Pancreas (tissue), 10 donors: ENCODE results near the gene ASIC3. TPM values are rescaled to one million over a fixed set of nuclear protein-coding genes. Genes with fewer than 3 reads are reported as not detected.
A peak's percentile ranks its signal among the peaks of the same experiment; 100 is the strongest.

ENCODE experiments used
- ATAC-seq, 4 donors: fragments of 200-7000 bp; cut with Tn5 transposase; one replicate each; pipeline versions ENCODE4 v1.8.0 to v1.9.1; 2020; ENCODE audit warnings: mild to moderate bottlenecking in 4 of 4, moderate library complexity in 4 of 4
- DNase-seq, 6 donors: peaks; one replicate each; pipeline ENCODE4 v3.0.0-alpha.2; 2020
- FAIRE-seq: peaks from 2 replicates; lab custom pipeline; 2012; peaks lifted over from hg19 to GRCh38; lab: Jason Lieb, UNC
- H3K27ac ChIP-seq, 4 donors: fragments of 200-600 bp; sonication (generic); 1 replicate in 3 of 4; 2 replicates in 1 of 4; pipeline versions ENCODE4 v1.5.0 to v1.8.0; 2020
- H3K27me3 ChIP-seq, 4 donors: fragments of 200-600 bp; one replicate each; pipeline ENCODE4 v1.8.0; 2021
- H3K36me3 ChIP-seq, 3 donors: fragments of 200-600 bp; sonication (generic) in 1 of 3; one replicate each; pipeline versions ENCODE4 v1.5.0 to v1.8.0; 2020 to 2021
- H3K4me1 ChIP-seq, 3 donors: fragments of 200-600 bp; one replicate each; pipeline ENCODE4 v1.8.0; 2021
- H3K4me3 ChIP-seq, 4 donors: fragments of 200-600 bp; sonication (generic) in 2 of 4; one replicate each; pipeline versions ENCODE4 v1.5.0 to v1.8.0; 2020 to 2021
- H3K9me3 ChIP-seq, 4 donors: fragments of 200-600 bp; one replicate each; pipeline ENCODE4 v1.8.0; 2021
- CTCF ChIP-seq, 4 donors: fragments of 200-600 bp; sonication (generic) in 3 of 4; IDR thresholded peaks; one replicate each; pipeline versions ENCODE4 v1.5.0 to v1.8.0; 2021; ENCODE audit warnings: antibody characterized with exemption in 4 of 4
- WGBS, 2 donors: extraction: QIAGEN DNeasy Blood & Tissue Kit; methylation state at CpG; one replicate each; pipeline ENCODE4 v1.1.7; 2013; 5-methylcytosine and 5-hydroxymethylcytosine counted together
- intact Hi-C, 3 donors: fragments of 100-400 bp; cut with DNase I; formaldehyde crosslinking; loops; one replicate each; pipeline versions ENCODE4 v1.11.1 to v1.14.2; 2022
- polyA plus RNA-seq, 2 donors: library from polyadenylated mRNA; stranded (reverse); fragments of 200-250 nt; gene quantifications; one replicate each; pipeline ENCODE4 v1.2.3, GENCODE V29; 2013
- total RNA-seq, 6 donors: library from RNA; stranded (reverse); fragmentation: NEBNext Ultra II Directional in 4 of 6; extraction: Animal tissue kit (Norgen Biotek cat#: 25700) in 4 of 6; gene quantifications; one replicate each; pipeline versions ENCODE4 v1.2.1 to v1.2.4, GENCODE V29; 2021 to 2023
- donor health status: healthy with polysubstance abuse.
- donor health status: DM: no; HTN: no; CAD: no; lungs with moderate emphysema.
- donor health status: DM: no; HTN: no; CAD: no.
- donor health status: control.
- donor health status: control.
- donor health status: Bipolar disorder and iron deficiency.
- donor health status: DM: yes; HTN: yes; CAD: no.
- donor health status: DM: no; HTN: no; CAD: no.
- donor health status: DM: no; HTN: no; CAD: no.
- donor health status: DM: yes; HTN: yes; CAD: no.

ASIC3 gene
- total and polyA plus RNA-seq, 8 donors = 0.47 to 8.7 (median 0.83) TPM

DNA sequence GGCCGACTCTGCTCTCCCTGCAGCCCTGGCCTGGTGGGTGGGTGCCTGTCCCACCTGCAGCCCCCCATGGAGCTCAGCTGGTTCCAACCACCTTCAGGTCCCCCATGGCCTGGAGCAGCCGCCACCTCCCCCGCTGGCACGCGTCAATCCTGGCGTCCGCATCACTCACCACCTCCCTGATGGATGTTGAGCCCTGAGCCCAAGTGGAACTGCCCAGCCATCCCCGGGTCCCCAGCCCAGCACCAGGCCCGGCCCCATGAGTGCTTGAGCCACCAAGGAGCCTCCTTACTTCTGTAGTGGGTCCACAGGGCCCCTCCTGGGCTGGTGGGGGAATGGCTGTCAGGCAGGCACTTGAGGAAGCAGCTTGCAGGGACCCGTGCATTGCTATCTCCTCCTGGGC is 52.6 kb downstream of the ASIC3 start:
- DNase-seq (peak in 2 of 6 donors; percentile 51 to 59), ATAC-seq (no peak), FAIRE-seq (no peak)
- intact Hi-C loops = no loop called here
- H3K27ac ChIP-seq = no peak overlapping the region
- H3K4me3 ChIP-seq = no peak overlapping the region
- no peak for TF ChIP-seq CTCF (IDR thresholded peaks at IDR 0.05)
- no peaks in the 10 kb centered on the region for H3K36me3 ChIP-seq
- H3K27me3 ChIP-seq = no peaks in the 10 kb centered on the region
- H3K4me1 ChIP-seq = no peaks in the 10 kb centered on the region
- WGBS, 2 donors = 87 to 93% methylated on average over 10 of the region's 10 CpGs
- H3K9me3 ChIP-seq = no peaks in the 10 kb centered on the region

DNA sequence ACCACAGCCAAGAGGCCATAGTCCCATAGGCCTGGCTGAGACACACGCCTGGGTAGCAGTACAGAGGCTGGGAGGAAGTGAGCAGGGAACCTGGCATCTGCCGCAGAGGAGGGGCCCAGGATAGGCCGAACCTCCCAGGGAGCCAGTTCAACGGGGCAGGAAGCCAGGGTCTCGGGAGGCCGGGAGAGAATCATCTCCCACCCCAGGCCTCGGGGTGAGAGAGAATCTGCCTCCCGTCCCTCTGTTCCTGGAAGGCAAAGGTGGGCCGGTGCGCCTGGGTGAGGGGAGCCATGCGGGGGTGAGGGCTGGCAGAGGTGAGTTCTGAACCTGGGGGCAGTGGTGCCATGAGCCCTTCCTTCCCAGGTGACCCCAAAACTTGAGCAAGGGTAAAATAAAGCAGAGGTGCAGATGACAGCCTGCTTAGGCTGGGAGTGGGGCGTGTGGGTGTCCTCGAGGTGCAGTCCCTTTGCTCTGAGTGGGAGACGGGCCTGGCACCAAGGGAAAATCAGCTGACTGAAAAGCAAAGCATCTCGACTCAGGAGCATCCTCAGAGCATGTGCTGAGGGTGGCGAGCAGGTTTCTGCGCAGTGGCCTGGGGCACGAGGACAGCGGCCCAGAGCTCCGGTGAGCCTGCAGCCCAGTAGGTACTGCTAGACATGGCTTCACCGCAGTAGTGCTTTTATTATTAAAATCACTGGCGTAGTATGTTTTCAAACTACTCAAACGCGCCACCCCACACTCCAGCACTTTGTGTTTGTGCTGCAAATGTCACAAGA is 53.5 kb downstream of the ASIC3 start:
- Histone ChIP-seq H3K36me3 (no peaks in the 10 kb centered on the region), H3K4me1 (no peaks in the 10 kb centered on the region), H3K27ac (no peak overlapping the region), H3K9me3 (no peaks in the 10 kb centered on the region), H3K27me3 (no peaks in the 10 kb centered on the region), H3K4me3 (no peak overlapping the region)
- no peak for FAIRE-seq
- 89% methylated on average over 24 of the region's 24 CpGs for WGBS, 2 donors
- peak in 2 of 6 donors; percentile 45 to 51 for DNase-seq
- TF ChIP-seq CTCF (IDR thresholded peaks at IDR 0.05) = no peak
- intact Hi-C loops = no loop called here
- no peak for ATAC-seq

Other genes starting within 250 kb of the ASIC3 start
- 10 to 100 TPM; 20.9 to 41.2 (median 30.5) TPM for gene TMEM176B, start 248.2 kb upstream of the ASIC3 start, total RNA-seq
- 10 to 100 TPM; 16.4 to 83.9 TPM for gene TMEM176B, start 248.2 kb upstream of the ASIC3 start, polyA plus RNA-seq
- 10 to 100 TPM; 13.8 to 27.7 (median 17.7) TPM for gene TMEM176A, start 247.8 kb upstream of the ASIC3 start, total RNA-seq
- gene TMEM176A, start 247.8 kb upstream of the ASIC3 start, polyA plus RNA-seq = 10 to 100 TPM; 17.4 to 66.9 TPM
- 1 to 10 TPM in 1 of 6 donors, under 1 TPM in 5; 0.12 to 7.1 (median 0.46) TPM for gene AOC1, start 196.0 kb upstream of the ASIC3 start, total RNA-seq
- gene AOC1, start 196.0 kb upstream of the ASIC3 start, polyA plus RNA-seq = under 1 TPM; 0.21 to 0.30 TPM
- gene KCNH2, start 70.2 kb upstream of the ASIC3 start, total RNA-seq = 1 to 10 TPM; 1.4 to 4.4 (median 3.0) TPM
- 10 to 100 TPM in 1 of 2 donors, 1 to 10 TPM in 1; 7.4 to 27.9 TPM for gene KCNH2, start 70.2 kb upstream of the ASIC3 start, polyA plus RNA-seq
- gene NOS3, start 57.5 kb upstream of the ASIC3 start, total RNA-seq = 1 to 10 TPM; 1.0 to 5.1 (median 3.1) TPM
- gene NOS3, start 57.5 kb upstream of the ASIC3 start, polyA plus RNA-seq = 10 to 100 TPM in 1 of 2 donors, 1 to 10 TPM in 1; 6.0 to 12.5 TPM
- under 1 TPM in 5 of 6 donors, not detected in 1; 0.06 to 0.46 (median 0.20) TPM for gene ATG9B, start 24.0 kb upstream of the ASIC3 start, total RNA-seq
- 1 to 10 TPM in 1 of 2 donors, under 1 TPM in 1; 0.72 to 1.5 TPM for gene ATG9B, start 24.0 kb upstream of the ASIC3 start, polyA plus RNA-seq
- gene ABCB8, start 20.1 kb upstream of the ASIC3 start, total RNA-seq = 10 to 100 TPM in 3 of 6 donors, 1 to 10 TPM in 3; 6.1 to 18.5 (median 10.1) TPM
- gene ABCB8, start 20.1 kb upstream of the ASIC3 start, polyA plus RNA-seq = 10 to 100 TPM; 23.6 to 29.0 TPM
- gene CDK5, start 9.4 kb downstream of the ASIC3 start, total RNA-seq = 1 to 10 TPM; 3.7 to 7.0 (median 4.8) TPM
- gene CDK5, start 9.4 kb downstream of the ASIC3 start, polyA plus RNA-seq = 1 to 10 TPM; 4.6 to 7.8 TPM
- gene SLC4A2, start 11.1 kb downstream of the ASIC3 start, total RNA-seq = 100 to 1,000 TPM in 1 of 6 donors, 10 to 100 TPM in 5; 69.2 to 117 (median 85.5) TPM
- 100 to 1,000 TPM; 188 to 211 TPM for gene SLC4A2, start 11.1 kb downstream of the ASIC3 start, polyA plus RNA-seq
- 10 to 100 TPM; 23.5 to 51.1 (median 35.9) TPM for gene FASTK, start 32.3 kb downstream of the ASIC3 start, total RNA-seq
- gene FASTK, start 32.3 kb downstream of the ASIC3 start, polyA plus RNA-seq = 100 to 1,000 TPM; 178 to 265 TPM
- gene TMUB1, start 35.0 kb downstream of the ASIC3 start, total RNA-seq = 10 to 100 TPM; 34.5 to 49.8 (median 39.3) TPM
- 100 to 1,000 TPM in 1 of 2 donors, 10 to 100 TPM in 1; 52.8 to 103 TPM for gene TMUB1, start 35.0 kb downstream of the ASIC3 start, polyA plus RNA-seq
- gene AGAP3, start 37.9 kb downstream of the ASIC3 start, total RNA-seq = 10 to 100 TPM; 41.5 to 81.0 (median 54.7) TPM
- 10 to 100 TPM; 89.8 to 93.9 TPM for gene AGAP3, start 37.9 kb downstream of the ASIC3 start, polyA plus RNA-seq
- gene GBX1, start 119.2 kb downstream of the ASIC3 start, total RNA-seq = not detected
- not detected for gene GBX1, start 119.2 kb downstream of the ASIC3 start, polyA plus RNA-seq
- gene ASB10, start 138.7 kb downstream of the ASIC3 start, total RNA-seq = not detected
- gene ASB10, start 138.7 kb downstream of the ASIC3 start, polyA plus RNA-seq = not detected
- gene H2BK1, start 162.0 kb downstream of the ASIC3 start, total RNA-seq = not detected
- not detected for gene H2BK1, start 162.0 kb downstream of the ASIC3 start, polyA plus RNA-seq
- 10 to 100 TPM in 4 of 6 donors, 1 to 10 TPM in 2; 7.1 to 13.6 (median 11.9) TPM for gene ABCF2, start 178.7 kb downstream of the ASIC3 start, total RNA-seq
- gene ABCF2, start 178.7 kb downstream of the ASIC3 start, polyA plus RNA-seq = 10 to 100 TPM in 1 of 2 donors, 1 to 10 TPM in 1; 9.7 to 10.9 TPM
- 10 to 100 TPM; 12.8 to 27.9 (median 18.9) TPM for gene CHPF2, start 184.0 kb downstream of the ASIC3 start, total RNA-seq
- 10 to 100 TPM; 35.3 to 38.6 TPM for gene CHPF2, start 184.0 kb downstream of the ASIC3 start, polyA plus RNA-seq
- 10 to 100 TPM; 13.0 to 30.8 (median 15.3) TPM for gene SMARCD3, start 200.2 kb downstream of the ASIC3 start, total RNA-seq
- 10 to 100 TPM; 46.6 to 69.9 TPM for gene SMARCD3, start 200.2 kb downstream of the ASIC3 start, polyA plus RNA-seq